ENCODE results near the gene NKX2-4.
"Not testable (repeated sequence)": the region's sequence is repeated elsewhere in the genome, so short reads cannot be mapped to it uniquely, and the experiment has no call there.

NKX2-4 gene

DNA sequence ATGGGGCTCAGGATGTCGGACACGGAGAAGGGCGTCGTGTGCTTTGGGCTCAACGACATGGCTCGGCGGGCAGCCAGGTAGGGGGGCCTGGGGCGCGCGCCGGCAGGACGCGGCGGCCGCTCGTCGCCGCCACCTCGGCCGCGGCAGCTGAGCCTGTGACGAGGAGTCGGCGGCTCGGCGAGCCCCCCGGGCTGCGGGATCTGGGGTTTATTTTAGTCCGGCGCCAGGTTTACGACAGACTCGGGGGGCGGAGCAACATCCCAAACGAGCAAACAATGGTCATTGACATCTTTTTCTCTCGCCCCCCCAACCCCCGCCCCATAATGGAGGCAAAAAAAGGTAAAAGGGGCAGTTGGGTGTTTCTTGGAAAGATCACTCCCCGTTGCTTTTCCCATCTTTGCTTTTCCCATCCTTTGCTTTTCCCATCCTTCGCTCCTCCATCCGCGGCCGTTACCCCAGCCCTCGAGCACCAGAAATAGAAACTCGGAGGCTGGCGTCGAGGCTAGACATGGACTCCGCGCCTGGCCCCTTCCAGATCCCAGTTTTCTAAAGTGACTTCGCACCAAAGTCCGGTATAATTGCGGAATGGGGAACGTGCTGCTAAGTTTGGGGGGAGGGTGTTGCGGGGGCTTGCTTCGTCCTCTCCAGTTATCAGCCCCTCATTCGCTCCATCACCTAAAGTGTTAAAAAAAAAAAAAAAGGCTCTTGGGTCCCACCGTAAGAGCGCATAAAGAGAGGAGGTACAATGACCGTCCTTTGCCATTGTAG, at the start of gene NKX2-4:
NKX2-4 (minus strand) TSS at position 186 of the 768 bp plus-strand sequence; CDS start at position 59, 127 bp downstream.
- TF ChIP-seq POLR2A (IDR thresholded peaks at IDR 0.05; ENCODE audit: low read length) (no peak), GATA1 (IDR thresholded peaks at IDR 0.05; ENCODE audit: low read depth, low read length) (no peak)
- DNase-seq = no peak

GRCh38 chr20:21437816-21438215, 40.5 kb upstream of the NKX2-4 start:
- no peak for DNase-seq
- TF ChIP-seq GATA1 (IDR thresholded peaks at IDR 0.05; ENCODE audit: low read depth, low read length) (no peak), POLR2A (IDR thresholded peaks at IDR 0.05; ENCODE audit: low read length) (no peak)

- DNase-seq = no peak
- TF ChIP-seq GATA1 (IDR thresholded peaks at IDR 0.05; ENCODE audit: low read depth, low read length) (no peak), POLR2A (IDR thresholded peaks at IDR 0.05; ENCODE audit: low read length) (no peak)
Measured at GRCh38 chr20:21437248-21437647, 39.9 kb upstream of the NKX2-4 start.

- TF ChIP-seq POLR2A (IDR thresholded peaks at IDR 0.05; ENCODE audit: low read length) (no peak), GATA1 (IDR thresholded peaks at IDR 0.05; ENCODE audit: low read depth, low read length) (no peak)
- DNase-seq = no peak
Measured at GRCh38 chr20:21436205-21436604, 38.9 kb upstream of the NKX2-4 start.

DNA sequence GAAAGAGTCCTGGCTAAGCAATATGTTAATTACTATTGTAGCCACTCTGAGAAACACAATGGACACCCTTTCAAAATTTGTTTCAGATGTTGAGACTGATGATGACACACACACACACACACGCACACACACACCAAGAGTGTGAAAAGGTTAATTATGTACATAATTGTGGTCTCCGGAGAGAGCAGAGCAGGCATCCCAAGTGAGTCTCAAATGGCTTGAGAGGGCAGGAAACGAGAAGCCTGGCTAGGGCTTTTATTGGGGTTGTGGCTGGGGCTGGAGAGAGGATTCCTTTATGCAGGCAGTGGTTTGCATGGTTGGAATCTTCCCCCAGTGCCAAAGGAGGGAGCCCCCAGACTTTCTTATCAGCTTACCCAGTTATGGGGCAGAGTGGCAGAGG, 38.2 kb upstream of the NKX2-4 start:
- no peak for TF ChIP-seq POLR2A (IDR thresholded peaks at IDR 0.05; ENCODE audit: low read length)
- TF ChIP-seq GATA1 (IDR thresholded peaks at IDR 0.05; ENCODE audit: low read depth, low read length) = no peak
- DNase-seq = no peak

DNA sequence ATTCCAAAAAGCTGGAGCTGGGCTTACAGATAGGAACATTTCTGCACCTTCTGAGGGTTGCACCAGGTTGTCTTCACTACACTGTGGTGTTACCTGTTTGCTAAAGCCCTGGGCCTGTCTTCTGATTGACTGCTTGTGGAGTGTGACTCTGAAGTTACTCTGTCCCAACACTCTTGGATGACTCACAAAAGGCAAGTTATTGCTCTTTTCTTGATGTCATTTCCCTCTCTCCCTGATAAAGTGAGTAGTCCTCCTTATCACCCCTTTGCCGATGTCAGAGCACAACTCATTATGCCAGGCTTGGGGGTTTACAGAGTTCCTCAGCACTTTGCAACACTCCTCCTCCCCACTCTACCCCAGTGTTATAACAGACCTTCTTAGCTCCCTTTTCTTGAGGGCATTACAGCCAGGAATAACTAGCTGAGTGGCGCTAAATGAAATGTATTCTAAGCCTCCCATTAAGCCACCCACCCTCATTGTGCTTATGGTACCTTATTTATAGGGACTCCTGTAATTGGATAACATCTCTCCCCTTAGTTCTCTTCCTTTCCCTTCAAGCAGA, 36.1 kb upstream of the NKX2-4 start:
- DNase-seq = peak in 1 of 2 experiments; percentile 10
- TF ChIP-seq POLR2A (IDR thresholded peaks at IDR 0.05; ENCODE audit: low read length) (no peak), GATA1 (IDR thresholded peaks at IDR 0.05; ENCODE audit: low read depth, low read length) (no peak)

DNA sequence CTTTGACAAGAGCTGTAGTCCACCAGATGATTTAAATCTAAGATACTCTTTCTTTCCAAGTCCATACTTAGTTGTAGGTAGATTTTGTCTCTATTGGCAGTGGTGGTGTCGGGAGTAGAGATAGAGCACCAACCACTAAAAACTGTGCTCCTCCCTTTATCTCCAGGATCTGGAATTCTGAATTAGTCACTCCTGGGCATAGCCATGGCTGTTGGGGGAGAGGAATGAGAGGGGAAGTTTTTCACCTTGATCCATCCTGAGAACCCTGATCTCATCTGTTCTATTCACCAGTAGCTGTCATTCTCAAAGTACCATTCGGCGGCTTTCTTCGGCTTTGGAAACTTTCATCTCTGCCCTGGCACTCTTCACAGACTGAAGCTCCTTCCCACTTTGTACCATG, 35.6 kb upstream of the NKX2-4 start:
- TF ChIP-seq POLR2A (IDR thresholded peaks at IDR 0.05; ENCODE audit: low read length) = no peak
- TF ChIP-seq GATA1 (IDR thresholded peaks at IDR 0.05; ENCODE audit: low read depth, low read length) = no peak

GRCh38 chr20:21430020-21430419, 32.7 kb upstream of the NKX2-4 start:
- no peak for DNase-seq
- TF ChIP-seq POLR2A (IDR thresholded peaks at IDR 0.05; ENCODE audit: low read length) = no peak

More for the DNA sequence above, 35.6 kb upstream of the NKX2-4 start:
- DNase-seq = no peak

GRCh38 chr20:21424846-21425245, 27.5 kb upstream of the NKX2-4 start:
- TF ChIP-seq POLR2A (IDR thresholded peaks at IDR 0.05; ENCODE audit: low read length) (no peak), GATA1 (IDR thresholded peaks at IDR 0.05; ENCODE audit: low read depth, low read length) (no peak)
- DNase-seq = no peak

- not testable (repeated sequence) for DNase-seq
Measured at GRCh38 chr20:21423712-21424111, 26.4 kb upstream of the NKX2-4 start.

DNA sequence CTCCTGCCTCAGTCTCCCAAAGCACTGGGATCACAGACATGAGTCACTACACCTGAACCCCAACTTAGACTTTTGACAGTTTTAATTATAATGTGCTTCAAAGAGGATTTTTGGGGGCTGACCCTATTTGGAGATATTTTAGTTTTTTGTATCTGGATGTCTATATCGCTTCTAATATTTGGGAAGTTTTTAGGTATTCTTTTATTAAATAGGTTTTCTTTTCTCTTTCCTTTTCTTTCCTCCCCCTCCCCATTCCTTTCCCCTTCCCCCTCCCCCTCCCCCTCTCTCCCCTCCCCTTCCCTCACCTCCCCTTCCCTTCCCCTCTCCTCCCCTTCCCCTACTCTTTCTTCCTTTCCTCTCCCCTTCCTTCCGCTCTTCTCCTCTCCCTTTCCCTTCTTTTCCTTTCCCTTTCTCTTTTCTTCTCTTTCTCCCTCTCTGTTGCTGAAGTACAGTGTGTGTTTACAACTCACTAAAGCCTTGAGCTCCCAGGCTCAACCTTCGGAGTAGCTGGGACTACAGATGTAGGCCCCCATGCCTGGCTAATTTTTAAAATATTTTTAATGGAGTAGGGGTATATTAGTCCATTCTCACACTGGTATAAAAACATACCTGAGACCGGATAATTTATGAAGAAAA, 24.4 kb upstream of the NKX2-4 start:
- no peak for DNase-seq
- TF ChIP-seq POLR2A (IDR thresholded peaks at IDR 0.05; ENCODE audit: low read length) (no peak), GATA1 (IDR thresholded peaks at IDR 0.05; ENCODE audit: low read depth, low read length) (no peak)

GRCh38 chr20:21419147-21419546, 21.8 kb upstream of the NKX2-4 start:
- DNase-seq = not testable (repeated sequence)

GRCh38 chr20:21413996-21414395, 16.7 kb upstream of the NKX2-4 start:
- not testable (repeated sequence) for DNase-seq

GRCh38 chr20:21411725-21412124, 14.4 kb upstream of the NKX2-4 start:
- no peak for DNase-seq
- TF ChIP-seq GATA1 (IDR thresholded peaks at IDR 0.05; ENCODE audit: low read depth, low read length) = no peak
- no peak for TF ChIP-seq POLR2A (IDR thresholded peaks at IDR 0.05; ENCODE audit: low read length)

- TF ChIP-seq GATA1 (IDR thresholded peaks at IDR 0.05; ENCODE audit: low read depth, low read length) = no peak
- no peak for TF ChIP-seq POLR2A (IDR thresholded peaks at IDR 0.05; ENCODE audit: low read length)
- peak in 1 of 2 experiments; percentile 18 for DNase-seq
Measured at GRCh38 chr20:21399005-21399475, 1.7 kb upstream of the NKX2-4 start.

Data from erythroblast (primary cell).